CD4-positive, CD25-positive, alpha-beta regulatory T cell (primary cell): Measurements from ENCODE around the gene HOTAIR. TPM values are rescaled to one million over a fixed set of nuclear protein-coding genes. Genes with fewer than 3 reads are reported as not detected.

Experiments
- ATAC-seq, 2 donors: fragments of 150-1000 bp; cut with Tn5 transposase; one replicate each; pipeline ENCODE4 v1.10.0; 2021; ENCODE audit warnings: low read depth in 2 of 2, moderate number of reproducible peaks in 2 of 2, moderate library complexity in 1 of 2
- DNase-seq, 3 donors: peaks; one replicate each; pipeline versions ENCODE4 v3.0.0 to v3.0.0-alpha.2; 2012 to 2022; ENCODE audit warnings: mixed read lengths in 1 of 3
- H3K27ac ChIP-seq: one replicate; pipeline ENCODE4 v1.7.0; 2013; ENCODE audit warnings: mild to moderate bottlenecking, low read length; ENCODE audit not compliant: insufficient read depth, poor library complexity, severe bottlenecking
- H3K27me3 ChIP-seq: one replicate; pipeline ENCODE4 v1.7.0; 2013; ENCODE audit warnings: low read length; ENCODE audit not compliant: control insufficient read depth, insufficient read depth
- H3K36me3 ChIP-seq: one replicate; pipeline ENCODE4 v1.7.0; 2013; ENCODE audit warnings: mild to moderate bottlenecking, low read length, moderate library complexity; ENCODE audit not compliant: control insufficient read depth, insufficient read depth
- H3K4me1 ChIP-seq: 2 replicates; pipeline ENCODE4 v1.7.0; 2013; ENCODE audit warnings: mild to moderate bottlenecking, low read length; ENCODE audit not compliant: insufficient read depth, control insufficient read depth, poor library complexity, severe bottlenecking
- H3K4me3 ChIP-seq: one replicate; pipeline ENCODE4 v1.7.0; 2013; ENCODE audit warnings: low read depth, mild to moderate bottlenecking, low read length, moderate library complexity
- H3K9me3 ChIP-seq, 2 experiments: 1 replicate in 1 of 2; 2 replicates in 1 of 2; pipeline ENCODE4 v1.7.0; 2013; ENCODE audit warnings: low read length in 2 of 2, mild to moderate bottlenecking in 1 of 2, moderate library complexity in 1 of 2; ENCODE audit not compliant: control insufficient read depth in 2 of 2
- H3K27ac Mint-ChIP-seq, 3 donors: one replicate each; pipeline ENCODE4 v1.8.0; 2020 to 2022; ENCODE audit warnings: mild to moderate bottlenecking in 3 of 3, mixed read lengths in 3 of 3, moderate library complexity in 2 of 3
- H3K27me3 Mint-ChIP-seq: one replicate; pipeline ENCODE4 v1.8.0; 2022; ENCODE audit warnings: mild to moderate bottlenecking, mixed read lengths
- H3K36me3 Mint-ChIP-seq: one replicate; pipeline ENCODE4 v1.8.0; 2020; ENCODE audit warnings: mixed read lengths
- H3K4me1 Mint-ChIP-seq, 4 donors: one replicate each; pipeline ENCODE4 v1.8.0; 2020 to 2022; ENCODE audit warnings: mixed read lengths in 4 of 4, mild to moderate bottlenecking in 1 of 4
- H3K4me3 Mint-ChIP-seq, 4 donors: one replicate each; pipeline ENCODE4 v1.8.0; 2020 to 2022; ENCODE audit warnings: mild to moderate bottlenecking in 4 of 4, mixed read lengths in 4 of 4, moderate library complexity in 3 of 4
- H3K9me3 Mint-ChIP-seq, 7 donors: one replicate each; pipeline ENCODE4 v1.8.0; 2020 to 2022; ENCODE audit warnings: mixed read lengths in 7 of 7, mild to moderate bottlenecking in 3 of 7, moderate library complexity in 2 of 7
- polyA plus RNA-seq, 4 donors: library from polyadenylated mRNA; unstranded; fragments of 300-500 nt; fragmentation: Illumina TruSeq; gene quantifications; one replicate each; pipeline ENCODE4 v1.2.3, GENCODE V29; 2021
- total RNA-seq: library from RNA; stranded (reverse); gene quantifications from one replicate; pipeline ENCODE4 v1.2.3, GENCODE V29; 2022

HOTAIR gene
- total and polyA plus RNA-seq, 5 donors from 2014 or later: not detected

DNA sequence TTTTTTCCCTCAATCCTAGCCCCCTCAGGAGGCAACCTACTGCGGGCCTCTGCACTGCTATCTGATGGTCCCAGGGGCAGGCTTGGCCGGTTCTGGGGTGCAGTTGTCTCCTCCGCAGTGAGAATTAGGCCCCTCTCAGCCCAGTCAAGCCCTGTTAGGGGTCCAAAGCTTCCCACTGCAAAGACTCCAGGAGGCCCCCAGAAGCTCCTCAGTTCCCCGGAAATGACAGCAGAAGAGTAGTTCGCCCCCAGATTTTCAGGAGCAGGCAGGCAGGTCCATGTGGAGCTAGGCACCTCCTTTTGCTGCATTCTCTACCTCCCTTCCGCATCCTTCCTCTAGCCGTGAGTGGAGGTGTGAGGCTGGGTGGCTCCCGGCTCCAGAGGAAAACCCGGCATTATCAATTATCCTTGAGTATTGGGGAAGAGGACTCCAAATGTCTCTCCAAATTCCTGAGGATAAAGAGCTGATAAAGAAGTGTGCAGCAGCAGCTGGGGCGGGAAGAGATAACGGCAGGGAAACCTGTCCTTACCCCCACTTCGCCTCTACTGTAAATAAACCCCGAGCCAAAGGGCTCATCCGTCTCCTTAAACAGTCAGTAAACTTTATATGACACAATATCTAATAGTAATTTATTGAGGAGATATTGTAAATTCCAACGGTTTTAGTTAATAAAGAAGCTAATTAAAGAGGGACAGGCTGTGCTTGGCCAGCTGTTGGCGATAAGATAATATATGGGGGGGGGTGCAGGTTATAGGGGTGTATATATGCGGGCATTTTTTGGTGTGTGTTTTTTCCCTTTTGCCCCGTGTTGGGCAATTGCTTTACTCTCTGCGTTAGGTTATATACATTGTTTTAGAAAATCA lies 20.7 kb downstream of the HOTAIR start:
- peaks cover 0 to 6% of the 10 kb centered on the region in 2 experiments for H3K9me3 ChIP-seq
- ATAC-seq (no peak), DNase-seq (no peak)
- no peak overlapping the region for H3K4me3 ChIP-seq
- H3K36me3 Mint-ChIP-seq: peaks cover 4% of the 10 kb centered on the region
- H3K4me1 ChIP-seq: peaks cover 25% of the 10 kb centered on the region
- H3K27ac Mint-ChIP-seq: peak overlapping the region in 2 of 3 donors; percentile 37 to 56
- peaks cover 0 to 45% (median 19%) of the 10 kb centered on the region in 4 donors for H3K4me1 Mint-ChIP-seq
- H3K4me3 Mint-ChIP-seq: peak overlapping the region in 3 of 4 donors; percentile 21 to 46 (median 40)
- no peaks in the 10 kb centered on the region for H3K36me3 ChIP-seq
- peaks cover 53% of the 10 kb centered on the region for H3K27me3 ChIP-seq
- H3K27me3 Mint-ChIP-seq: peaks cover 95% of the 10 kb centered on the region
- H3K9me3 Mint-ChIP-seq: peaks cover 0 to 7% (median 0%) of the 10 kb centered on the region in 7 donors
- H3K27ac ChIP-seq: no peak overlapping the region

DNA sequence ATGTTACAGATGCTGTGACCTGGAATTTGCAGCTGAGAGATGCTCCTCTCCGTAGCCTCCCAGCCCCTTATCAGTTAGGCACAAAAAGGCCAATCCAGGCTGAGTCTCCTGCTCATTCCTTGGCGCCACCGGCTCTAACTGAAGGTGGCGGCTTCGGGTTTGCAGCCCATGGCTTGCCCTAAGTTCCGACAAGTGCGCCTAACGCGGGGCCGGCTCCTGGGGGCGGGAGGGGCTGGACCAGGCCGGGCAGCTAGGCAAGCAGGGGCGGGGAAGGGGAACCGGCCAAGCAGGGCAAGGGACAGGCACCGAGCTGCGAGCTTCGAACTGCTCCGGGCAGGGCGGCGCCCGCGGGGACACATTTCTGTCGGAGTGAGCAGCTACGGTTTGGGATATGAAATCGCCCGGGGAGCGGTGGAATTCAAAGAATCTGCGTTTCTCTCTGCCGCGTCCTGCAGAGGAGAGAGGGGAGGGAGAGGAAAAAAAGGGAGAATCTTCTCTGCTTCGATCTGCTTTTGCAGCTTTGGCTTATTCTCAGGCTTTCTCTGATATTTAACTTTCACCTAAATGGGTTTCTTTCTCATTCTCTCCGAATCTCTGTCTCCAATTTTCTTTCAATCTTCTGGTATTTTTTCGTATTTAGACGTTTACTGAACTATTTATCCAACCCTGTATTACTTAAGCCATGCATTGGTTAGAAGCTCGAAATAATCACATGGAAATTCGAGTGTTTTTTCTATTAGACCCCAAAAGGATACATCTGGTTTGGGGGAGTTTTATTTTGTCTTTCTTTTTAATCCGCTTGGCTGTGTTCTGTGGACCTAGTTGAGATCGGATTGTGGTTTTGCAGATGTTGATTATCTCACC lies 21.7 kb downstream of the HOTAIR start:
- H3K27ac Mint-ChIP-seq: peak overlapping the region in 1 of 3 donors; percentile 37
- peaks cover 25% of the 10 kb centered on the region for H3K4me1 ChIP-seq
- no peak for DNase-seq
- no peak overlapping the region for H3K4me3 ChIP-seq
- peaks cover 0 to 45% (median 18%) of the 10 kb centered on the region in 4 donors for H3K4me1 Mint-ChIP-seq
- ATAC-seq: no peak
- peaks cover 0 to 6% of the 10 kb centered on the region in 2 experiments for H3K9me3 ChIP-seq
- H3K4me3 Mint-ChIP-seq: peak overlapping the region; percentile 16 to 55 (median 31)
- H3K9me3 Mint-ChIP-seq: peaks cover 0 to 5% (median 0%) of the 10 kb centered on the region in 7 donors
- H3K27me3 ChIP-seq: peaks cover 50% of the 10 kb centered on the region
- H3K36me3 ChIP-seq: no peaks in the 10 kb centered on the region
- H3K36me3 Mint-ChIP-seq: peaks cover 3% of the 10 kb centered on the region
- no peak overlapping the region for H3K27ac ChIP-seq
- peaks cover 95% of the 10 kb centered on the region for H3K27me3 Mint-ChIP-seq

- Histone ChIP-seq H3K27ac (no peak overlapping the region), H3K36me3 (no peaks in the 10 kb centered on the region), H3K27me3 (peaks cover 50% of the 10 kb centered on the region), H3K9me3 (peaks cover 0 to 6% of the 10 kb centered on the region in 2 experiments), H3K4me1 (peaks cover 25% of the 10 kb centered on the region), H3K4me3 (no peak overlapping the region)
- DNase-seq: no peak
- Mint-ChIP-seq H3K4me3 (no peak overlapping the region), H3K4me1 (peaks cover 0 to 45% (median 18%) of the 10 kb centered on the region in 4 donors), H3K9me3 (peaks cover 0 to 3% (median 0%) of the 10 kb centered on the region in 7 donors), H3K27me3 (peaks cover 95% of the 10 kb centered on the region), H3K27ac (peak overlapping the region in 1 of 3 donors; percentile 38), H3K36me3 (no peaks in the 10 kb centered on the region)
- no peak for ATAC-seq
Observed at GRCh38 chr12:53952335-53952694, 22.4 kb downstream of the HOTAIR start.

GRCh38 chr12:53951577-53952334 lies 23.0 kb downstream of the HOTAIR start:
- H3K4me1 Mint-ChIP-seq: peaks cover 0 to 40% (median 18%) of the 10 kb centered on the region in 4 donors

DNA sequence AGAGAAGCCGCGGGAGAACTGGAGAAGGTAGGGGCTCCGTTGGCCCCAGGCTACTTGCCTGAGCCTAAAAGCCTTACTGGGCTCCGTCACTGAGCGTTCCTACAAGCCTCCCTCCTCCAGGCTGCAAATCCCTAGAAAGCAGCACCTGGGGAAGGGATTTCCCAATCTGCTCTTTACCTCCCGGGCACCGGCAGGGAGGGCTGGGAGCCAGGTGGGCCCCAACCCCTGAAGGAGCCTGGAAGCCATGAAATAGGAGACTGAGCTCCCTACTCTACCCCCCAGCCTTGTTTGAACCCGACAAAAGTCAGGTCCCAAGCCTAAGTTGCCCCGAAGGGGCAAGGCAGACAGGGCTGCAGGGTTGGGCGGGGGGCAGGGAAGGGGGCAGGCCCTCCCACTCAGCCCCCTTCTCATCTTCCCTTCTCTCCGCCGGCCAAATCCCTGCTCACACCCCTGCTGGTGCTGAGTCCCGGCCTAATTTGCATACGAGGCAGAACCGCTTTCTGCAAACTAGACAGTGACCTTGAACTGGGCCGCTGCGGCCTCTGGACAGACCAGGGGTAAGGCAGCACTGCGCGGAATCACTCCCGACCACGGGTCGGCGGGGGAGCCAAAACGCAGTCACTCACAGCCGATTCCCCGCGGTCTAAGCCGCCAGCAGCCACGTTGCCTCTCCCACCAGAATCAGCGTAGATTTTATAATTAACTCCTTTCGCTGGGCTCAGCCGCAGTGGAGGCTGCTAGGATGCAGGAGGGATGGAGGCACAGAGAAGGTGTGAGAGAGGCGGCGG lies 23.8 kb downstream of the HOTAIR start:
- no peak for ATAC-seq

More at GRCh38 chr12:53951577-53952334, 23.0 kb downstream of the HOTAIR start:
- peaks cover 21% of the 10 kb centered on the region for H3K4me1 ChIP-seq
- no peak overlapping the region for H3K4me3 ChIP-seq
- Mint-ChIP-seq H3K4me3 (peak overlapping the region in 1 of 4 donors; percentile 7), H3K27ac (peak overlapping the region in 1 of 3 donors; percentile 38), H3K27me3 (peaks cover 95% of the 10 kb centered on the region), H3K9me3 (peaks cover 0 to 3% (median 0%) of the 10 kb centered on the region in 7 donors), H3K36me3 (no peaks in the 10 kb centered on the region)
- peaks cover 46% of the 10 kb centered on the region for H3K27me3 ChIP-seq
- ATAC-seq (no peak), DNase-seq (no peak)
- H3K9me3 ChIP-seq: peaks cover 0 to 6% of the 10 kb centered on the region in 2 experiments
- no peaks in the 10 kb centered on the region for H3K36me3 ChIP-seq
- H3K27ac ChIP-seq: no peak overlapping the region

DNA sequence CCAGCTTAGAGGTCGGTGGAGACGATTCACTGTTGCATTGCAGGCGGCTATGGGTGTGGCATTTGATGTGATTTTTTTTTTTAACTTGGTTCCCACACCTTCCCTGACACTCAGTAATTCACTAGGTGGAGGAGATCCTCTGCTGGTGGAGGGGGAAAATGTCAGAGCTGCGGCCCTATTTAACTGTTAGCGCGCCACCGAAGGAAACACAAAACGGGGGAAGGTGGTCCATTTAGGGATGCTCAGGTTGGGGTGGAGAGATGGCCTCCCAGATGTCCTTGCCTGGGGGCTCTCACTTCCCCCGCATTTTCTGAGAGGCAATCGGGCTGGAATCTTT lies 24.3 kb downstream of the HOTAIR start:
- no peaks in the 10 kb centered on the region for H3K36me3 Mint-ChIP-seq
- no peak for ATAC-seq
- H3K27me3 Mint-ChIP-seq: peaks cover 95% of the 10 kb centered on the region
- peaks cover 45% of the 10 kb centered on the region for H3K27me3 ChIP-seq
- DNase-seq: no peak
- peaks cover 0 to 6% of the 10 kb centered on the region in 2 experiments for H3K9me3 ChIP-seq
- no peak overlapping the region for H3K27ac ChIP-seq
- peaks cover 0 to 4% (median 0%) of the 10 kb centered on the region in 7 donors for H3K9me3 Mint-ChIP-seq
- H3K27ac Mint-ChIP-seq: peak overlapping the region in 1 of 3 donors; percentile 83
- peaks cover 0 to 29% (median 13%) of the 10 kb centered on the region in 4 donors for H3K4me1 Mint-ChIP-seq
- H3K4me3 ChIP-seq: no peak overlapping the region
- peak overlapping the region in 1 of 4 donors; percentile 28 for H3K4me3 Mint-ChIP-seq
- H3K4me1 ChIP-seq: peaks cover 15% of the 10 kb centered on the region
- no peaks in the 10 kb centered on the region for H3K36me3 ChIP-seq

More for the DNA sequence above, 23.8 kb downstream of the HOTAIR start:
- H3K4me1 ChIP-seq: peaks cover 17% of the 10 kb centered on the region
- H3K27me3 Mint-ChIP-seq: peaks cover 95% of the 10 kb centered on the region
- no peaks in the 10 kb centered on the region for H3K36me3 ChIP-seq
- H3K36me3 Mint-ChIP-seq: no peaks in the 10 kb centered on the region
- no peak for DNase-seq
- peak overlapping the region in 1 of 4 donors; percentile 7 for H3K4me3 Mint-ChIP-seq
- no peak overlapping the region for H3K27ac ChIP-seq
- H3K4me1 Mint-ChIP-seq: peaks cover 0 to 32% (median 16%) of the 10 kb centered on the region in 4 donors
- peaks cover 0 to 4% (median 0%) of the 10 kb centered on the region in 7 donors for H3K9me3 Mint-ChIP-seq
- peak overlapping the region in 1 of 3 donors; percentile 5 for H3K27ac Mint-ChIP-seq
- no peak overlapping the region for H3K4me3 ChIP-seq
- H3K27me3 ChIP-seq: peaks cover 45% of the 10 kb centered on the region
- peaks cover 0 to 6% of the 10 kb centered on the region in 2 experiments for H3K9me3 ChIP-seq
